ENCODE measurements around the gene BCL2L1.
"Not testable (repeated sequence)": the region's sequence is repeated elsewhere in the genome, so short reads cannot be mapped to it uniquely, and the experiment has no call there.

The BCL2L1 gene

DNA sequence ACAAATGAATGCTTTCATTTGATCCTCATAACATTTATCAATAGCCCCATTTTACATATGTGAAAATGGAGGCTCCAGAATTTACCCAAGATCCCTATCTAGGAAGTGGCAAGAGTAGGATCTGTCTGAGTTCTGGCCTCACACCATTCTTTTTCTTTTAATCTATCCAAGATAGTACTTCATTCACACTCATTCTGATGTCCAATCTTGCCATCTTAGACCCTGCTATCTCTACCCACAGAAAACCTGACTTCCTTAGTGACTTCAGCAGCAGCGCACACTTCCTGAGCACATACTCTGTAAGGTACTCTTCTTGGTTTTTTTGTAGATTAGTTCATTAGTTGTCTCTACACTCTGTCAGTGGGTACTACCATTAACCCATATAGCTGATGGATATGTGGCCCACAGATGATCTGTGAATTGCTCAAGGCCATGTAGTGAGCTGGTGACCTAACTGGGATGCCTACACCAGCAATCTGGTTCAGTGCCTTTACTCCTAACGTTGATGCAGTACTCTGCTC is 48.7 kb downstream of the BCL2L1 start:
- FAIRE-seq = no peak

DNA sequence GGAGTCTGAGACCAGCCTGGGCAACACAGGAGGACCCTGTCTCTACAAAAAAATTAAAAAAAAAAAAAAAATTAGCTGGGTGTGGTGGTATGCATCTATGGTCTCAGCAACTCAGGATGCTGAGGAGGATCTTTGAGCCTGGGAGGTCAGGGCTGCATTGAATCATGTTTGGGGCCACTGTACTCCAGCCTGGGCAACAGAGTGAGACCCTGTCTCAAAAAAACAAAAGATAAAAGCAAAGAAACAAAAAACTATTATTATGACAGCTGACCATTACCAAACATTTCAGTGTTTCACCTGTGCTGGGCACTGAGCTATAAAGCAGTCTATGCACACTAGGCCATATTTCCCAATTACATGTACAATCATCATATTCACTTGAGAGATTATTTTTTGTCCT is 49.2 kb downstream of the BCL2L1 start:
- no peak for FAIRE-seq

- no peak for FAIRE-seq
Observed at GRCh38 chr20:31671324-31671723, 51.3 kb downstream of the BCL2L1 start.

DNA sequence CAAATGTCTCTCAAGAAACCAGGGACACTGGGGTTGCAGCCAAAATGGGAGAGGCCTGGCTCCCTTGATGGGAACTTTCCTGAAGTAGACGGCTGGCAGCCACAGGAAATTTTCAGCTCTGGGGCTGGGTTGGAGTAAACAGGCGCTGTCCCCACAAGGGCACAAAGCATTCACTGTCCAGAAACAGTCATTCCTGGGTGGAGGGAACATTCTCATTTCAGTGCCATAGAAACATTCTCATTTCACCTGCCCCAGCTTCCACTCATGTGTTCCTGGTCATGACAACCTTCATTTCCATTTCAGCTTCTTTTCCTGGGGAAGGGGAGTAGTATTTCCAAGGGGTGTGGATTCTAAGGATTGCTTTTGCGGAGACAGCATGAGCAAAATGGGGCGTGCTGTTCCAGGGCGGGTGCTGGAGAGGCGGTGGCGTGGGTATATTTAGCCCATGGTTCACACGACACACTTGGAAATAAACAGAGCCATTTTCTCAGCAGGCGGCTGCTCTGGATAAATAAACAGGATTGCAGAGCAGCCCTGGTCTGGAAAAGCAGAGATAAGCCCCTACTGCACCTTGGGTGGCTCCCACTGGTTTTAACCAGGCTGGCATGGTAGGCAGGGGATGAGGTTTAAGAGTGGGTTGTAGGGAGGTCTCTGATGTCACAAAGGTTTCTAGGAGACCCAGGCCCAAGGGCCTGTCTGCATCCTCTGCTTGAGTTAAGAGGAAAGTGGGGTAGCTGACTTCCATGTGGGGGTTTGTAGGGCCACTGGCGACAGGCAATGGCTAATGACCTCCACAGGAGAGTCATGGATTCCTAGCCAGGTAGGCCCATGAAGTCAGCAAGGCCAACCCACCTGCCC is 52.1 kb downstream of the BCL2L1 start:
- no peak for FAIRE-seq

DNA sequence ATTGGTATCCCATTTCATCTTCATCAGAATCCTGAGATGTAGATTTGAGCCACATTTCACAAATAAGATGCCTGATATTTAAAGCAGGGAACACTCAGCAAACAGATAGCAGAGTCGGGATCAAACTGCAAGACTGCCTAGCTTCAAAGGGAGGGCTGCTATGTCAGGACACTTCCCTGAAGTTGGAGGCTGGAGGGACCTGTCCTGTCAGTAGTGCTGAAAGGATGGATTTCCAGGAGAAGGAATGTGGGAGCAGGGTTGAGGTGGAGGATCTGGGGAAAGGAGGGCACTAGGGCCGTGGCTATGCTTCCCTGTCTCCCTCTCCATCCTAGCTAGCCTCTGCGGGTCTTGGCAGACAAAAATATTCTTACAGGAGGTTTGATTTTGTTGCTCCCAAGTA is 52.8 kb downstream of the BCL2L1 start:
- no peak for FAIRE-seq

DNA sequence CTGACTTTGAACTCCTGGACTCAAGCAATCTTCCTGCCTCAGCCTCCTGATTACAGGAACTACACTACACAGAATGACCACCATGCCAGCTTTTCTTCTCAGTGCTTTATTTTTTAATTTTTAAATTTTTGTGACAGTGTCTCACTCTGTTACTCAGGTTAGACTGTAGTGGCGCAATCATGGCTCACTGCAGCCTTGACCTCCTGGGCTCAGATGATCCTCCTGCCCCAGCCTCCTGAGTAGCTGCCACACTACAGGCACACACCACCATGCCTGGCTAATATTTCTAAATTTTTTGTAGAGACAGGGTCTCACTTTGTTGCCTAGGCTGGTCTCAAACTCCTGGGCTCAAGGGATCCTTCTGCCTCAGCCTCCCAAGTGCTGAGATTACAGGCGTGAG is 53.7 kb downstream of the BCL2L1 start:
- FAIRE-seq = not testable (repeated sequence)

- no peak for FAIRE-seq
Observed at GRCh38 chr20:31667315-31668285, 55.1 kb downstream of the BCL2L1 start.

- no peak for FAIRE-seq
Observed at GRCh38 chr20:31666258-31667042, 56.2 kb downstream of the BCL2L1 start.

- FAIRE-seq = no peak
Observed at GRCh38 chr20:31665753-31666152, 56.9 kb downstream of the BCL2L1 start.

- no peak for FAIRE-seq
Observed at GRCh38 chr20:31664696-31665354, 57.8 kb downstream of the BCL2L1 start.

GRCh38 chr20:31663838-31664695 is 58.6 kb downstream of the BCL2L1 start:
- no peak for FAIRE-seq

GRCh38 chr20:31663524-31663837 is 59.2 kb downstream of the BCL2L1 start:
- FAIRE-seq = no peak

DNA sequence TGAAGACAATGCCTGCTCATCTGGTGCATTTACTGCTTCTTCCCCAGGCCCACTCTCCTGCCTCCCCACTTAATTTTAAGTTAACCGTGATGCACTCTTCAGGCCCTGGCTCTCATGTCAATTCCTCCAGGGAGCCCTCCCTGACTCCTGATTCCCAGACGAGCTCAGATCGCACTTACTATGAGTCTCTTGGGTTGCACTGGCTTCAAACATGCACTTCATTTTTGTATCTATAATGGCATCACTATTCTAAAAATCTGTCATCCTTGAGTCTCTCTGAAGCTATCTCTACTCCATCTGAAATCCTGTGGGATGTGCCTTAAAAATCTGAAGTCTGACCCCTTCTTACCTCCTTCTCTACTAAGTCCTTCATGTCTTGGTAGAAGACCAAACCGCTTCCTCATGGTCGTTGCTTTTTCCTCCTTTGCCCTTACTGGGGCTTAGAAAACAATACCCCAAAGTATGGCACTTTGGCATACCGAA is 60.3 kb downstream of the BCL2L1 start:
- no peak for FAIRE-seq

- FAIRE-seq = no peak
Observed at GRCh38 chr20:31661625-31662371, 60.9 kb downstream of the BCL2L1 start.

DNA sequence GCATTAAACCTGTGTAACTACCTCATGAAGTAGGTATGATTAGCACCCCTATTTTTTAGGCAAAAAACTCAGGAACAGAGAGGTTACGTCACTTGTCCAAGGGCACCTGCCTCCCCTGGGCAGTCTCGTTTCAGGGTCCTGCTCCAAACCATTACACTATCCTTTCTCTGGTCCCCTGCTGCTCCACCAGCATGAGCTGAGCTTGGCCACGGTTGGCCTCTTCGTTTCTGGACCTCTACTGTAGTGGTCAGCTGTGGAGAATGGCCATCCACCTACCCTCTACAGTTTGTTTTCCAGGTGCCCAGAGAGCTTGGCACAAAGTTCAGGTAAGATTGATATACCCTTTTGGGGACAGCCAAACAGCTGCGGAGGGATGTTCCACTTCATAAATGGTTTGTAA is 68.1 kb downstream of the BCL2L1 start:
- no peak for FAIRE-seq

- FAIRE-seq = no peak
Observed at GRCh38 chr20:31653561-31653960, 69.1 kb downstream of the BCL2L1 start.

GRCh38 chr20:31652917-31653396 is 69.7 kb downstream of the BCL2L1 start:
- no peak for FAIRE-seq

GRCh38 chr20:31648104-31648503 is 74.6 kb downstream of the BCL2L1 start:
- FAIRE-seq = not testable (repeated sequence)

GRCh38 chr20:31644701-31645100 is 78.0 kb downstream of the BCL2L1 start:
- no peak for FAIRE-seq

DNA sequence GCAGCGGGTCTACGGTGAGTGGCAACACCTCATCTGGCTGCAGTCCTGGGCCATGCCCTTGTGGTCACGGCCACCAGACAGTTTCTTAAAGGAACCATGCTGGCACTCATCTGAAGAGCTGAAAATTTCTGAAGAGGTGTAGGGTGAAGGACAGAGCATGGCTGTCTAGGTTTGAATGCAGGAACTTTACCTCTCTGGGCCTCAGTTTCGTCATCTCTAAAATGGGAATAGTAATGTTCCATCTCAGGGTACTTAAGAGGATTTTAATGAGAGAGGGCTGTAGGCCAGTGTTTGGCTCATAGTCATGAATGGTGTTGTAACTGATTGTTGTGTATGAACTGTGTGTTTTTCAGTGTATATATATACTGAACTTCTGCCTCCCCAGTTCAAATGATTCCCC is 79.1 kb downstream of the BCL2L1 start:
- no peak for FAIRE-seq

Data from TTC549 (cell line).